HG02970 (cell line): ENCODE measurements around the gene COQ8B.

Experiments used
- ATAC-seq: cut with Tn5 transposase; IDR thresholded peaks from one replicate; pipeline ENCODE4 v1.9.1; 2021; ENCODE audit warnings: mild to moderate bottlenecking, moderate library complexity, moderate number of reproducible peaks; ENCODE audit not compliant: unreplicated experiment, low FRiP score

The COQ8B gene

DNA sequence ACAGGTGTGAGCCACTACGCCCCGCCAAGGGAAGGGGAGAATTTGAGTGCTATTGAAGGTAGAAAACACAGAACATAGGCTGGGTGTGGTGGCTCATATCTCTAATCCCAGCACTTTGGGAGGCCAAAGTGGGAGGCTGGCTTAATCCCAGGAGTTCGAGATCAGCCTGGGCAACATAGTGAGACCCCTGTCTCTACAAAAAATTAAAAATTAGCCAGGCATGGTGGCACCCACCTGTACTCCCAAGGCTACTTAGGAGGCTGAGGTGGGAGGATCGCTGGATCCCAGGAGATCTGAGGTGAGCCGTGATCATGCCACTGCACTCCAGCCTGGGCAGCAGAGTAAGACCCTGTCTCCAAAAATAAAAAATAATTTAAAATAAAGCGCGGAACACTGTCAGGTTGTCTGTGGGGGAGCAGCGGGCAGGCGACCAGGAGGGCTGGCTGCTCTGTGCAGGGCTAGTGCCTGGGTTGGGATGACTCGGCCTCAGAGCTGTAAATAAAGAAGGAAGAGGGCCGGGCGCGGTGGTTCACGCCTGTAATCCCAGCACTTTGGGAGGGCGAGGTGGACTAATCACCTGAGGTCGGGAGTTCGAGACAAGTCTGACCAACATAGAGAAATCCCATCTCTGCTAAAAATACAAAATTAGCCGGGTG, 74.5 kb downstream of the COQ8B start:
- ATAC-seq: no peak
